Renal pelvis (tissue), 4 donors: ENCODE data around the gene LRRC74B. TPM values are rescaled to one million over a fixed set of nuclear protein-coding genes. Genes with fewer than 3 reads are reported as not detected.

ENCODE experiments used
- DNase-seq: peaks from one replicate; pipeline ENCODE4 v3.0.0-alpha.2; 2013
- polyA plus RNA-seq, 3 donors: library from polyadenylated mRNA; unstranded; fragments of 120-200 nt; gene quantifications; one replicate each; pipeline ENCODE4 v1.2.1, GENCODE V29; 2013; ENCODE audit not compliant: insufficient read length in 3 of 3

The LRRC74B gene
- polyA plus RNA-seq, 3 donors: 0.11 to 0.22 (median 0.22) TPM

DNA sequence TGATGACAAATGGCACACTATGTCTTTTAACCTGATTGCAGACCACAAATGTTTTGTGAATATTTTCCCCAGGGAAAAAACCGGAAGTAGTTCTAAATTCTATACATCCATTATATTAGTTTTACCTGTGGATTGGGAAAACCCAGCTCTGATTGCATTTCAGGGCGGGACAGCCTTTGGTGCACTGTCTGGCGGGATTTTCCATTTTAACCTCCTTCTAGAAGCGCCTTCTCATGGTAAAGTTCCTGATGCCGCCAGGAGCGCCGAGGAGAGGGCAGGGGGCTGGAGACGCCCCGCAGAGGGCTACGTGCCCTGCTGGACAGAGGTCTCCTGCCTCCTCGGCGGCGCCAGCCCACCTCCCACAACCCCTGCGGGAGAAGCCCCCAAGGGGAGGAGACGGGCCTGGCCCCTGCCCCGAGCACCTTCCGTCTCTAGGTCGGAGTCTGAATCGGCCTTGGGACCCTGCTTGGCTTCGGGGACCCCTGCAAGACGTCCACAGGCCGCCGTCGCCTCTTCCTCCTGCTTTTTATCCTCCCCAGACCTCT, 32.0 kb upstream of the LRRC74B start:
- DNase-seq: no peak

DNA sequence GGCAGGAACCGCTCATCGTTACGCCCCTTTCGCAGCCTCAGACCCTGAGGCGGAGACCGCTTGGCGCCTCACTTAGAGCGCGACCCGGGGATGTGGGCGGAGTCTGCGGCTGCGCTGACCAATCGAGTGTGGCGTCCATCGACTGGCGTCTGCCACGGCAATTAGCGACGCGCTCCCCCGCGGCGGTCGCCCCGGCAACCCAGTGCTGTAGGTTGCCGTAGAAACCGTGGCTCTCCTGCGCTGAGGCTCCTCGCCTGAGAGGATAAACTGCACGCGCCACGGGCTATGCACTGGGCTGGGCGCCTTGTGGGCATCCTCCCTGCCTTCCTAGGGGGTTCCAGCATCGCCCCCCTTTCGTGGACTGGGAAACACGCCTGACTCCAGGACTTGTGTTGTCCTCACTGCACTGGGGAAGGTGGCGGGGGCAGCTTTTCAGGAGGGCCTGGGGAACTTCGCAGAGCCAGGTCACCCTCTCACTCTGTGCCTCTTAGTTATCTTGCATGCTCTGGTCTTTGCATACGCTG, 31.5 kb upstream of the LRRC74B start:
- peak; percentile 94 for DNase-seq

DNA sequence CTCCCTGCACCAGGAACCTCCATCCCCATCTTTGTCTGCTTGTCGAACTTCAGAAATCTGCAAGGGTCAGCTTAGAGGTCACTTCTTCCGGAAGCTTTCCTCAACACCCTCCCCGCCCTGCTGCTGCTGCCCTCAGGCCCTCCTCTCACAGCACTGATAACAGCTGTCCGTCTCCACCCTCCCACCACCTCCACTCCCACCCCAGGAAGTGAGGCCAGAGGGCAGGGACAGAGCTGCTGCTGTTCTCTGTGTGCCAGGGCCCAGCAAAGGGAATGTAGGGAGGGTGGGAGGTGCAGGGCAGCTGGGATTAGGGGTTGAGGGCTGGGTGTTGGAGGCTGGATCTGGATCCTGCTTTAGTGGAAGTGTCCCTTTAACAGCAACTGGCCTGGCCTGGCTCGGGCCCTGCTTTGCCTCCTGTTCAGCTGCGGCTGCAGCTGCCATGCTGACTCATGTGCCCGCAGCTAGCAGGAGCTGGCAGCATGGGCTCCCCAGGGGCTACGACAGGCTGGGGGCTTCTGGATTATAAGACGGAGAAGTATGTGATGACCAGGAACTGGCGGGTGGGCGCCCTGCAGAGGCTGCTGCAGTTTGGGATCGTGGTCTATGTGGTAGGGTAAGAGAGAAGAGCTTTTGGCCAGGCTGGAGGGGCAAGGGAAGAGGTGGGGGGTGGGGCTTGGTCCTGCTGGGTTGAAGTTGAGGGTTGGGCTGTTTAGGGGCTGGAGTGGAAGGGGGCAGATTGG, 30.9 kb upstream of the LRRC74B start, which contains the start of gene P2RX6:
Gene P2RX6 (plus strand): TSS at position 440 of the 740 bp plus-strand sequence. CDS start 10 bp downstream, at position 450.
- DNase-seq: peak; percentile 57

DNA sequence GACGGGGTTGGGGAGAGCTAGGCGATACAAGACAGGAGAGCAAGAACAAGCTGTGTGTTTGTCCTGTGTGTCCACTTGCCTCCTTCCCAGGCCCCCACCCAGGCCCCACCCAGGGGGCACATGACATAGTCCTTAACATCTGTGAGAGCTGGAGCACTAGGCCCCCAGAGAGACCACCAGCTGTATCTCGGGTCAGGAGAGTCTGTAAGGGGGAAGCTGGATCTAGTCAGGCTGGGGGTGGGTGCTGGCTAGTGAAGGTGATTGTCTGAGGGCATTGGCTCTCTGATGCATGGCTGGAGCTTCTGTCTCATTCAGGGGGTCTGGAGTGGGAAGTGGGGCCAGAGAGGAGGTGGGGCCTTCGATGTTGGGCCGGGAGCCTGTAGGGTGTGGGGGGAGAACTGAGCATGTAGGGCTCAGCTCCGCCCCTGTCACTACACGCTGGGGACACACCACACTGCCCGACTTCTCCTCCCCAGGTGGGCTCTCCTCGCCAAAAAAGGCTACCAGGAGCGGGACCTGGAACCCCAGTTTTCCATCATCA, 30.2 kb upstream of the LRRC74B start:
- no peak for DNase-seq

DNA sequence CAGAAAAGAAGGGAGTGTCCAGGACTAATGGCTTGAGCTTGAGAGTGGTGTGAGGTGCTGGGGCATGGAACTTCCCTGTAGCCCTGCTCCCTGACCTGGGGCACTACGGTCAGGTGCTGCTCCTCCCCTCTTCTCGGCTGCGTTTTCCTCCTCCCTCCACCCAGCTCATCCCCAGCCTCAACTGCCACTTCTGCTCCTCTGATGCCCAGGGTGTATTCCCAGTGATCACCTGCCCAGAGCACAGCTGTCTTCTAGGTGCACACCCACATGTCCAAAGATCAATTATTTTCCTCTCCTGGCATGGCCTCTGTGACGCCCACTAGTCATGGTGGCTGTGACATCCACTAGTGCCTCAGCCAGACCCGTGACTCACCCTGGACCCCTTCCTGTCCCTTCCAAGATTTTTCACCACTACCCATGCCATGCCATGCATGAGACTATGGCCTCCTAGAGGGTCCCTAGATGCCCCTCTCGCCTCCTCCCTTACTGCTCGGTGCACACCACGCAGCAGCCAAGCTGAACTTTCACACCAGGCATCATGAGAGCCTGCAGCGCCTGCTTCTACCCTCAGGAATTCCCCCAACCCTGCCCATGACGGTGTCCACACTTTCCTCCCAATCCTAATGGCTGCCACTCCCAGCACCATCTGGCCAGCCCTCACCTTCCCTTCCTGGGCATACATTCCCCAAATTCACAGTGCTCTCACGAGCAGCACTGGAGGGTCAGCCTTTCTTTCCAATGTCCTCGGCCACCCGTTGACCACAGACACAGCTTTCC, 28.9 kb upstream of the LRRC74B start:
- no peak for DNase-seq

DNA sequence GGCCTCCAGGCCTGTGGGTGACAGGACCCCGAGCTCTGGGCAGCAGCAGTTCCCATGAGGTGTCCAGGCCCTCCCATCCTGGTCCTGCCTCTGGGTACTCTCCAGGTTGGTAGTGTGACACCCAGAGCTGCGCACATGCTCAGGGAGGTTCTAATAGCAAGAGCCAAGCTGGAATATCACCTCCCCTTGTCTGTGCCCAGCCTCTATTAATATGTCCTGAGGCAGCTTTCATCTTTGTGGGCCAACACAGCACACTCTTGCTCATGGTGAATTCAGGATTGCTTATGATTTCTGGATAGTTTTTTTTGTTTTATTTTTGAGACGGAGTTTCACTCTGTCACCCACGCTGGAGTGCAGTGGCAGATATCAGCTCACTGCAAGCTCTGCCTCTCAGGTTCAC, 27.4 kb upstream of the LRRC74B start:
- DNase-seq: no peak

DNA sequence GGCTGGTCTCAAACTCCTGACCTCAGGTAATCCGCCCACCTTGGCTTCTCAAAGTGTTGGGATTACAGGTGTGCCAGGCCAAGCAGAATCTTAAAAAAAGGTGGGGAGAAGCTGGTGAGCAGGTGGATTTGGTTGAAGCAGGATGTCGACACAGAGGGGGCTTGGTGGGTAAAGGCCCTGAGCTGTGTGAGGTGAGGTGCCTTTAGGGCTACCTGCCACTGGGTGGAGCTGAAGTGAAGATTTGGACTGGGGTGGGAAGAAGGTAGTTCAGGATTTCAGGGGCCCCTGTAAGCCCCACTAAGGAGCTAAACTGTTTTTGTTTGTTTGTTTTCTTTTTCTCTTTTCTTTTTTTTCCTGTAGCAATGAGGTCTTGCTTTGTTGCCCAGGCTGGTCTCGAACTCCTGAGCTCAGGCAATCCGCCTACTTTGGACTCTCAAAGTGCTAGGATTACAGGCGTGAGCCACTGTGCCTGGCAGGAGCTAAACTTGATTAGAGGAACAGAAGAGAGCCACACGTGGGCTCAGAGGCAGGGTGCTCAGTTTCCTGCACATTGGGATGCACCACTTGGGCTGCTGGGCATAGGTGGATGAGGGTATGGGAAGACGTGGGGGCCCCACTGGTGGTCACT, 24.8 kb upstream of the LRRC74B start:
- no peak for DNase-seq

DNA sequence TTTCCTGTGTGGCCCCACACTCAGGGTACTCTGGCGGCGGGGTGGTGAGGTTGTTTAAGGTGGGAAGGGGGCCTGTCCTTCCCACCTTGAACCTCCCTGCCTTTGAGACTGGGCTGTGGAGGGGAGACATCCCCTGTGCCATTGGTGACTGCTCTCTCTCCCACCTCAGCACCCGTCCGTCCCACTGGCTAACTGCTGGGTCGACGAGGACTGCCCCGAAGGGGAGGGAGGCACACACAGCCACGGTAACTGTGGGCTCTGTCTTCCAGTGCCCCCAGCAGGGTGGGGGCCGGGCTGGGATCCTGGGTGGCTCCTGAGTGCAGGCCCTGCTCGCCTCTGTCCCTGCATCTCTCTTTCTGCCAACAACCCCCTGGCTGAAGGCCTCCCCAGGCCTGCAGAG, 23.2 kb upstream of the LRRC74B start:
- no peak for DNase-seq

DNA sequence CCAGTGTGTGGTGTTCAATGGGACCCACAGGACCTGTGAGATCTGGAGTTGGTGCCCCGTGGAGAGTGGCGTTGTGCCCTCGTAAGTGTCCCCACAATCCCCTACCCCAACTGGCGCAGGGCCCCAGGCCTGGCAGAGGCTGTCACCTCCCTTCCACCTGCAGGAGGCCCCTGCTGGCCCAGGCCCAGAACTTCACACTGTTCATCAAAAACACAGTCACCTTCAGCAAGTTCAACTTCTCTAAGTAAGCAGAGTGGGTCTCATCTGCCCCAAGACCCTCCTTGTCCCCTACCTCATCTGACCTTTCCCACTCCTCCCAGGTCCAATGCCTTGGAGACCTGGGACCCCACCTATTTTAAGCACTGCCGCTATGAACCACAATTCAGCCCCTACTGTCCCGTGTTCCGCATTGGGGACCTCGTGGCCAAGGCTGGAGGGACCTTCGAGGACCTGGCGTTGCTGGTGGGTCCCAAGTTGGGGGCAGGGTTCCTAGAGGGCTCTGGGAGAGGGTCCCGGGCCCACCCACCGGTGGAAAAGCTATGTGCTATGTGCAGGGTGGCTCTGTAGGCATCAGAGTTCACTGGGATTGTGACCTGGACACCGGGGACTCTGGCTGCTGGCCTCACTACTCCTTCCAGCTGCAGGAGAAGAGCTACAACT, 22.7 kb upstream of the LRRC74B start:
- DNase-seq: no peak

DNA sequence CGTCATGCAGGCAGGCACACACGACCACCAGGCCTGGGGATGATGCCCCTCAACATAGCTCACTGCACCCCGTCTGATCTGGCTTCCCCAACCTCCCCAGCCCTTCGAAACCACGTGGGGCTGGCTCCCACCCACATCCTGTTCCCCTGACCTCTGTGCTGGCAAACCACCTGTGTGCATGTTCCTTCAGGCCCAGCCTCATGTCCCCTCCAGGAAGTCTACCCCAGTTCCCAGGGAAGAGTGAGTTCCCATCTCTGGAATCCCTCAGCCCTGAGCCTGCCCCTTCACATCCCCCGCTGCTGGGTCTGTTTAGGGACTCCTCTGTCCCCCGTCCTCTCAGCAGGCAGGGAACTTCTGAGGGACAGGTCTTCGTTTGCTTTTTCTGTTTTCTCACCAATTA, 20.5 kb upstream of the LRRC74B start:
- DNase-seq: no peak

DNA sequence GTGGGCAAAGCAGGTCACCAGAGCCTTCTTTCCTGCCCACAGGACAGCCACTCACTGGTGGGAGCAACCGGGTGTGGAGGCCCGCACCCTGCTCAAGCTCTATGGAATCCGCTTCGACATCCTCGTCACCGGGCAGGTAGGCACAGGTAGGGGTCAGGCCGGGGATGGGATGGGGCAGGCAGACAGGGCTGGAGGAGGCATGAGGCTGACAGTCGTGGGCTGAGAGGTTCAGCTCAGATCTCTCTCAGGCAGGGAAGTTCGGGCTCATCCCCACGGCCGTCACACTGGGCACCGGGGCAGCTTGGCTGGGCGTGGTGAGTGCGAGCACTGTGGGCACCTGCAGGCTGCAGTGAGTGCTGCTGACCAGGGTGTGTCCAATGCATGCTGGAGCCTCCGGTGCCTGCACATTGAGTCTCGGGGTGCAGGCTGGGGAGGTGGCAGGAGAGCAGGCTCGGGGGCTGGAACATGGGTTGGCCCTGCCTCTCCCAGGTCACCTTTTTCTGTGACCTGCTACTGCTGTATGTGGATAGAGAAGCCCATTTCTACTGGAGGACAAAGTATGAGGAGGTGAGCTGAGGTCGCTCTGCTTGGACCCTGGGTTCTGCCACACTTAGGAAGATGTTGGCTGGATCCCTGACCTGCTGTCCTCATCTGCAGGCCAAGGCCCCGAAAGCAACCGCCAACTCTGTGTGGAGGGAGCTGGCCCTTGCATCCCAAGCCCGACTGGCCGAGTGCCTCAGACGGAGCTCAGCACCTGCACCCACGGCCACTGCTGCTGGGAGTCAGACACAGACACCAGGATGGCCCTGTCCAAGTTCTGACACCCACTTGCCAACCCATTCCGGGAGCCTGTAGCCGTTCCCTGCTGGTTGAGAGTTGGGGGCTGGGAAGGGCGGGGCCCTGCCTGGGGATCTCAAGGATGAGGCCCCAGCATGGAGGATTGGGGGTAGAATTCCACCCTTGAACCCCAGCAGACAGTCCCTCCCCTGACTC, 19.7 kb upstream of the LRRC74B start:
- DNase-seq: no peak

DNA sequence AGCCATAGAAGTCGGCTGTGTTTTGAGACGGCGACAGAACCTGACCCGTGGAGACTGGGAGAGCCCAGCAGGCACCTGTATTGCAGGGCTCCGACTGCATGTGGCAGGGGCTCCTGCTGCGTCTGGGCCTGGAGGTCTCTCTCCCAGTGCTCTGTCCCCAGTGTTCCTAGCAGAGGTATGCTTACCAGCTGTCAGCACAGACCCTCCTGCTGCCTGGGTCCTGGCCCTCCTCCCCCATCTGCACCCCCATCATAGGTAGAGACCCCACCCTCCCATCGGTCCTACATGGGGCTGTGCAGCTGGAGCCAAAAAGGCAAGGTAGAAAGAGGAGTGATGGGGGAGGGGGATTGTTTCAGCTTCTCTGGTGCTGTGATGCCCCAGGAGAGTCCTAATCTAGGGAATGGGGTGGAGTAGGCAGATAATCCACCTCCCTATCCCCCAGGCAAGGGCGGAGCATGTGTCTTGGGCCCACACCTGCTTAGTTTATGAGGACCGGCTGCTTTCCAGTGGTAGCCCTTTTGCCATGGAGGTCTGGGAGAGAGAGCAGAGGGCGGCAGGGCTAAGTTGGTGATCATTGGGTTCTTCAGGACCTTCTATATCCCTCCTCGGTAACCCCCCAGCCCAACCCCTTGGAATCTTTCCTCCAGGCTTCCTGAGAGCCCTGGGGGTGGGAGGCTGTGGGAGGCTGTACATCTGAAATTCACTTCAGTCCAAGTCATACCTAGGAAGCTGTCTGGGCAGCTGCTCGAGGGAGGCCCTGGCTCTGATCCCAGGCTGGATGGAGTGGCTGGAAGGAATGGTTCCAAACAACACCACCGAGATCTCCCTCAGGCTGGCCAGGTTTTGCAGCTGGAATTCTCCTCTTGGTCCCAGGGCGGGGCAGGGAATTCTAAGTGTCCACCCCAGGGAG, 18.7 kb upstream of the LRRC74B start:
- no peak for DNase-seq

DNA sequence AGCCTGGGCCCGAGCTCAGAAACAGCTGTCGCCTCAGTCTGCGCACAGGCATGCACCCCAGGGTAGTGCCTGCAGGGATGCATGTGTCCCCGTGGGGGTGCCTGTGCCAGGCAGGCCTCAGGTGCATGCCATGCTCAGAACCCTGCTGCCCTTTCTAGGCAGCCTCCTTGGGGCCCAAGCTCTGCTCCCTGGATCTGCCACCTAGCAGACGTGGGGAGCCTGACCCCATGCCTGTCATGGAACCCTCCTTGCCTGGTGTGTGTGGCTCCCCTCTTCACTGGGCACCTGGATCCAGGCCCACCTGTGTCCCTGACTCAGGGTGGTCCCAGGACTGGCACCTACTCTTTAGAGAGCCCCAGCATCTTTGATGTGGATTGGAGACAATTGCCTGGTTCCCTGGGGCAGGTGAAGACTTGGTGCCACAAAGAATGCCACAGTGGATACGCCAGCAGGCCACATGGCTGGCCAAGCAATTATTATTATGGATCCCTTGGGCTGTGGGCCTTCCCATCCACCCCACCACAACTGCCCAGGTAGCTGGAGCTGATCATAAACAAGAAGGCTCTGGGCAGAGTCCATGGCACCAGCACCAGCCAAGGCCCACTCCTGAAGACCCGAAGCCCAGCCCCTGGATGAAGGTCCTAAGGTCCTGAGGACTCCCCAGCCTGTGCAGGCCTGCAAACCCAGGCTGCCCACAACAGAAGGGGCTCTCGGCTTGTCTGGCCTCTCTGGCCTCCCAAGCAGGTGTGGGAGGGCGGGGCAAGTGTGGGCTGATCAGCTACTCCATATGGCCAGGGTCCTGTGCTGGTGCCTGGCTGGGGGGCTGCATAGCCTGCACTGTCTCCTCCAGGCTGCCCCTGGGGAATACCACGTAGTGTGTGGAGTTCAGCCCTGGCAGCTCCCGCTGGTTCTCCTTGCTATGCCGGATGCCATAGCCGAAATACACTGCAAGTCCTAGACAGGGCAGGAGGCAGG, 17.2 kb upstream of the LRRC74B start:
- no peak for DNase-seq

DNA sequence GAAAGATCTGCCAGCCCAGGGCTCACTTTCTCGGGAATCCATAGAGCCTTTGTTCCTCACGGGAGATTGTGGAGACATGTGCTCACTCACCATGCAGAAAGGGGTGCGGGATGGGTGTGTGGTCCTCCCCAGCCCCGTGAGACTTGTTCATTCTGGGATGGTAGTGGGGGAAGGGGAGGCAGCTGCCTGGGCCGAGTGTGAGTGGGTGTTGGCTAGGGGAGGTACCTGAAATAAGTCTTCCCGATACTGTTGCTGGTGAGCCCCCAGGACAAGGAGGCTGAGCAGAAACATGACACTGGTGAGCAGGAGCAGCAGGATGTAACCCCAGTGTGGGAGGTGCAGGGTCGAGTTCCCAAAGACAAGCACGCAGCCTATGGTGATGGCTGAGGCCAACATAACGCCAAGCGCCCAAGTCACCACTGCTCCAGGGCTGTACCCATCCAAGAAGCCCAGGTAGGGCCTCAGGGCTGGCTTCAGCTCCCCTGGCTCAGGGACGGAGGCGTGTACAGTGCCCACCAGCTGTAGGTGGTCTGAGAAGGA, 16.2 kb upstream of the LRRC74B start:
- no peak for DNase-seq

DNA sequence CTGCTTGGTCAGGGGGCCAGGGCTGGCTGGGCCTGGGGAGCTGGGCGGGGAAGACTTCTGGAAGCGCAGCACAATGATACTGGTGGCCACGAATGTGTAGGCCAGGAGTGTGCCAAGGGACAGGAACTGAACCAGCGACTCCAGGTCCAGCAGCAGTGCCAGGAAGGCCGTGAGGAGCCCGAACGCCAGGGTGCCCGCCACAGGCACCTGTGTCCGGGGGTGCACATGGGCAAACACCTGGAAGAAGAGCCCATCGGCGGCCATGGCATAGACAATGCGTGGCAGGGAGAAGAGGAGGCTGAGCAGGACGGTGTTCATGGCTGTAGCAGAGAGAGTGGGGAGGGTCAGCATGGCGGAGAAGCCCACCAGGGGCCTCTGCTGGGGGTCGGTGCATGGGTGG, 15.7 kb upstream of the LRRC74B start:
- no peak for DNase-seq

DNA sequence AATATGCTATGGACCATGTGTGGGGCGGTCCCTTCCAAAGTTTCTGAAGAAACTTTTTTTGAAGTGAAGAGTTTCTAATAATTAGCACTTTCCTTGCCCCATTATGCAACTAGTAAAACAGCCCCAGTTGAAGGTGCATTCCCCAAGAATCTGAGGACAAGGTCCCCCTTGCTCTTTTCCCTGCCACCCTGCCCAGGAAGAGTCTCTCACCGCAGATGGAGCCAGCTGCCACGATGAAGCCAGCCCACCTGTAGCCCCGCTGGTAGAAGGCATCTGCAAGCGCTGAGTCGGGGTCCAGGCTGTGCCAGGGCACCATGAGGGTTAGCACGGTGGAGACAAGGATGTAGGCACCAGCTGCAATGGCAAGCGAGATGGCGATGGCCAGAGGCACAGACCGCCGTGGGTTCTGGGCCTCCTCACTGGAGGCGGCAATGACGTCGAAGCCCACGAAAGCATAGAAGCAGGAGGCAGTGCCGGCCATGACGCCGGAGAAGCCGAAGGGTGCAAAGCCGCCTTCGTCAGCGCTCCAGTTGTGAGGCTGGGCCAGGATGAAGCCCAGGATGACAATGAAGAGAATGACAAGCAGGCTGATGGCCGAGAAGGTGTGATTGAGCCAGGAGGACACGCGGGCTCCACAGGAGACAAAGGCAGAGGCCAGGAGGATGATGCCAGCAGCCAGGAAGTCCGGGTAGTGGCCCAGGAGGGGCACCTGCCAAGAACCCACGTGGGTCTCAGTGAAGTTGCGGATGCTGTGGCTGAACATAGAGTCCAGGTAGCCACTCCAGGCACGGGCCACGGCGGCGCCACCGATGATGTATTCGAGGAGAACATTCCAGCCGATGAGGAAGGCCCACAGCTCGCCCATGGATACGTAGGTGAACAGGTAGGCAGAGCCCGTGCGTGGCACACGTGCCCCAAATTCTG, 14.9 kb upstream of the LRRC74B start:
- no peak for DNase-seq
